ENCODE results near the gene CXCR4. TPM values are rescaled to one million over a fixed set of nuclear protein-coding genes. Genes with fewer than 3 reads are reported as not detected.
A peak's percentile ranks its signal among the peaks of the same experiment; 100 is the strongest.

CXCR4 gene
- total and polyA plus RNA-seq, 10 of the 15 experiments (the other 5 are each of a cell fraction or from before 2014, with no cell fraction given), result 31.1 to 749 (median 52.7) TPM

- TF ChIP-seq CHD2 (IDR thresholded peaks at IDR 0.05; ENCODE audit: borderline replicate concordance, low read depth, low read length) (0 out of 2 replicates have a peak, but pooled peaks have one; percentile 29), ZZZ3 (IDR thresholded peaks at IDR 0.05; ENCODE audit: control insufficient read depth, insufficient read length, low read depth) (no peak), IKZF1 (conservative IDR thresholded peaks at IDR 0.05) (peak; percentile 36)
Observed at GRCh38 chr2:136129601-136130000, 11.7 kb upstream of the CXCR4 start (continued).

GRCh38 chr2:136128905-136129304, 11.0 kb upstream of the CXCR4 start:
- DNase-seq (ENCODE audit: low read depth, low spot score), result no peak
- RAD21 ChIA-PET (ENCODE audit: unreplicated experiment), result interaction anchor here (0.5 to 11.7 kb wide), 8 partner anchors 10 to 252 kb away, joined by 3 to 301 read pairs (median 34); partner anchors contain the start of gene CXCR4
- Histone ChIP-seq H3K36me3 (ENCODE audit: control insufficient read depth in 2 of 2, insufficient read depth in 2 of 2, low read length in 1 of 2) (no peaks in the 10 kb centered on the region), H3K4me1 (ENCODE audit: control insufficient read depth, insufficient read depth, low read length) (peaks cover 22% of the 10 kb centered on the region), H3K79me2 (ENCODE audit: control insufficient read depth, insufficient read depth, low read length) (no peaks in the 10 kb centered on the region), H4K20me1 (ENCODE audit: control insufficient read depth, insufficient read depth) (no peaks in the 10 kb centered on the region), H3K27ac (ENCODE audit: control insufficient read depth, insufficient read depth) (no peak overlapping the region), H2AFZ (ENCODE audit: control insufficient read depth, low read depth, low read length) (no peak overlapping the region), H3K4me3 (no peak overlapping the region), H3K4me2 (ENCODE audit: control insufficient read depth, insufficient read depth) (no peak overlapping the region), H3K27me3 (replicated peaks in 1 of 2; ENCODE audit: control insufficient read depth in 2 of 2, insufficient read depth in 2 of 2, low read length in 1 of 2) (peaks cover 1 to 9% of the 10 kb centered on the region in 2 experiments; a peak in 2 of 4 replicates), H3K9me3 (replicated peaks; ENCODE audit: control insufficient read depth, insufficient read depth, low read length) (no peaks in the 10 kb centered on the region), H3K9ac (ENCODE audit: control insufficient read depth, insufficient read depth, low read length) (no peak overlapping the region)
- intact Hi-C loops (cut with micrococcal nuclease; ENCODE audit: unreplicated experiment) (no loop called here), in situ Hi-C loops (cut with MboI) (no loop called here)
- no peak for ATAC-seq
- FAIRE-seq, result no peak
- POLR2A ChIA-PET, result interaction anchor here (0.6 to 2.5 kb wide), 9 partner anchors 10 to 255 kb away, joined by 3 to 19 read pairs (median 5); no protein-coding TSS in a partner anchor
- TF ChIP-seq CREB1 (IDR thresholded peaks at IDR 0.05; ENCODE audit: low read depth) (no peak), NR2F1 (conservative IDR thresholded peaks at IDR 0.05) (no peak), RBBP5 (conservative IDR thresholded peaks at IDR 0.05) (no peak), LARP7 (IDR thresholded peaks at IDR 0.05) (no peak), PML (IDR thresholded peaks at IDR 0.05; ENCODE audit: low read length) (no peak), IRF4 (IDR thresholded peaks at IDR 0.05; ENCODE audit: low read depth, low read length) (no peak), SIN3A (IDR thresholded peaks at IDR 0.05; ENCODE audit: low read depth, low read length) (no peak), TCF3 (IDR thresholded peaks at IDR 0.05; ENCODE audit: borderline replicate concordance, insufficient read depth, low read depth, low read length) (no peak), ZBTB4 (CRISPR knock-in tag; IDR thresholded peaks at IDR 0.05) (no peak), NFIC (IDR thresholded peaks at IDR 0.05; ENCODE audit: low read depth, low read length) (no peak)
- TF ChIP-seq, protein P1, sequence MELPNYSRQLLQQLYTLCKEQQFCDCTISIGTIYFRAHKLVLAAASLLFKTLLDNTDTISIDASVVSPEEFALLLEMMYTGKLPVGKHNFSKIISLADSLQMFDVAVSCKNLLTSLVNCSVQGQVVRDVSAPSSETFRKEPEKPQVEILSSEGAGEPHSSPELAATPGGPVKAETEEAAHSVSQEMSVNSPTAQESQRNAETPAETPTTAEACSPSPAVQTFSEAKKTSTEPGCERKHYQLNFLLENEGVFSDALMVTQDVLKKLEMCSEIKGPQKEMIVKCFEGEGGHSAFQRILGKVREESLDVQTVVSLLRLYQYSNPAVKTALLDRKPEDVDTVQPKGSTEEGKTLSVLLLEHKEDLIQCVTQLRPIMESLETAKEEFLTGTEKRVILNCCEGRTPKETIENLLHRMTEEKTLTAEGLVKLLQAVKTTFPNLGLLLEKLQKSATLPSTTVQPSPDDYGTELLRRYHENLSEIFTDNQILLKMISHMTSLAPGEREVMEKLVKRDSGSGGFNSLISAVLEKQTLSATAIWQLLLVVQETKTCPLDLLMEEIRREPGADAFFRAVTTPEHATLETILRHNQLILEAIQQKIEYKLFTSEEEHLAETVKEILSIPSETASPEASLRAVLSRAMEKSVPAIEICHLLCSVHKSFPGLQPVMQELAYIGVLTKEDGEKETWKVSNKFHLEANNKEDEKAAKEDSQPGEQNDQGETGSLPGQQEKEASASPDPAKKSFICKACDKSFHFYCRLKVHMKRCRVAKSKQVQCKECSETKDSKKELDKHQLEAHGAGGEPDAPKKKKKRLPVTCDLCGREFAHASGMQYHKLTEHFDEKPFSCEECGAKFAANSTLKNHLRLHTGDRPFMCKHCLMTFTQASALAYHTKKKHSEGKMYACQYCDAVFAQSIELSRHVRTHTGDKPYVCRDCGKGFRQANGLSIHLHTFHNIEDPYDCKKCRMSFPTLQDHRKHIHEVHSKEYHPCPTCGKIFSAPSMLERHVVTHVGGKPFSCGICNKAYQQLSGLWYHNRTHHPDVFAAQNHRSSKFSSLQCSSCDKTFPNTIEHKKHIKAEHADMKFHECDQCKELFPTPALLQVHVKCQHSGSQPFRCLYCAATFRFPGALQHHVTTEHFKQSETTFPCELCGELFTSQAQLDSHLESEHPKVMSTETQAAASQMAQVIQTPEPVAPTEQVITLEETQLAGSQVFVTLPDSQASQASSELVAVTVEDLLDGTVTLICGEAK (IDR thresholded peaks at IDR 0.05; ENCODE audit: borderline replicate concordance), result no peak
- BruUV-seq (replicated peaks), result no TSS peak
- CTCF ChIA-PET, result interaction anchor here (0.6 to 1.3 kb wide), 4 partner anchors 9 to 256 kb away, joined by 3 to 7 read pairs (median 4); no protein-coding TSS in a partner anchor
- WGBS (ENCODE audit: insufficient coverage, insufficient replicate concordance, low lambda C conversion rate, missing lambda C conversion rate), result 0% methylated on average over 1 of the region's 1 CpG
- SMC1A ChIA-PET (ENCODE audit: uncharacterized antibody, unreplicated experiment), result interaction anchor here (1.1 to 11.5 kb wide), 12 partner anchors 10 to 248 kb away, joined by 3 to 234 read pairs (median 12); no protein-coding TSS in a partner anchor

Data from GM12878 (cell line).